Measurements from ENCODE around the gene TPST1.
"Not testable (repeated sequence)": the region's sequence is repeated elsewhere in the genome, so short reads cannot be mapped to it uniquely, and the experiment has no call there.

TPST1 gene

DNA sequence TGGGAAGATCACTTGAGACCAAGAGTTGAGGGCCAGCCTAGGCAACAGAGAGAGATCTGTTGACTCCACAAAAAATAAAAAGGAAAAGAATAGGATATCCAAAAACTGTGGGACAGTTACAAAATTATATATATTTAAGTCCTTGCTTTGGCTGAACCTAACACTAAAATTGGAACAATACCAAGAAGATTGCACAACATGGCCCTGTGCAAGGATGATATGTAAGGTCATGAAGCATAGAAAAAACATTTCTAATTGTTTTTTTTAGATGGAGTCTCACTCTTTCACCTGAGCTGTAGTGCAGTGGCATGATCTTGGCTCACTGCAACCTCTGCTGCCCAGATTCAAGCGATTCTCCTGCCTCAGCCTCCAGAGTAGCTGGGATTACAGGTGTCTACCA lies 139.0 kb downstream of the TPST1 start:
- DNase-seq, result no peak

DNA sequence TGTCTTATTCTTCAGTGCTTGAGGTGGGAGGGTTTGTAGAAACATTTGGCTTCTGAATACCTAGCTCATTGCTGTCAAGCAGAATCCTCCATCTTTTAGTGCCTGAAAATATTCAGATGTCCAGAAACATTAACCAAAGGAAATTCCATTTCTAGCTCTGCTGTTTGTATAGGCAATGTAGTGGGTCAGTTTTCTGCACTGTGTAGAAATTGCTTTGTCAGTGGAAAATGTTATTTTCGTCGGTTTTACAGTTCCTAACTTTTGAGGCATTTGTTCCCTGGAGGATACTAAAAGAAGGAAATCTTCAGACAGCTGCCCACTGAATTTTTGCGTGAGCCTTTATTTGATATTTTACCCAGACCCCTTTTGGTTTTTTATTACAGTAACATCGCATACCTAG lies 143.4 kb downstream of the TPST1 start:
- DNase-seq, result no peak

DNA sequence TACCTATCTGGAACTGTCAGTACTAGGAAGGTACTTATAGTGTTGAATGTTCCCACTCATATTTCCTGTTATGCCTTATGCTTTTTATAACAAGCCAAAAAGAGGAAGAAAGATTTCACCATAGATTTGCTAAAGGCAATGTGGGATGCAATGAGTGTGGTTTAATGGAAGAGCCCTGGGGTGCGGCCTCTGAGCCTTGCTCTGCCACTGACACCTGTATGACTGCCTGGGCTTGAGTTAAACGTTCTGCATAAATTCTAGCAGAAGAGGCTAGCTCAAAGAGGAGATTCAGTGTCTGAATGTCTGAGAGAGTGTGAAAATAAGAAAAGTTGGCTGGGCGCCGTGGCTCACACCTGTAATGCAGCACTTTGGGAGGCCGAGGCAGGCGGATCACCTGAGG lies 143.8 kb downstream of the TPST1 start:
- no peak for DNase-seq

DNA sequence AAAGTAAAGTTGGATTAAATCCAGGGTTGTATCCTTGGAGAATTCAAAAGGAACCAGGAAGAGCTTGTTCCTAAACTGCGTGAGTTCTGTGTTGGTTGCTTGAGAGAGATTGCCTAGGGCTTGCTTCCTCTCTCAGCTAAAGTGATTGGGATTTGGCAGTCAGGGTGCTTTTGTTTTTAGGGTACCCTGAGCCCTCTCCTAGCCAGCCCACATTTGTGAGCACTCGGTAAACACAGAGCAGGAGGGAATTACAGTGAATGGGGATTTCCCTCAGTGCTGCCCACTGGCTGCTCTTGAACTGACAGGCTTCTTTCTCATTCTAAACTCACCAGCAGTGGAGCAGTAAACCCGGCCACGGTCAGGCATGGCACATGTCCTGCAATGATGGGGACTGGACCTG lies 146.9 kb downstream of the TPST1 start:
- no peak for DNase-seq

DNA sequence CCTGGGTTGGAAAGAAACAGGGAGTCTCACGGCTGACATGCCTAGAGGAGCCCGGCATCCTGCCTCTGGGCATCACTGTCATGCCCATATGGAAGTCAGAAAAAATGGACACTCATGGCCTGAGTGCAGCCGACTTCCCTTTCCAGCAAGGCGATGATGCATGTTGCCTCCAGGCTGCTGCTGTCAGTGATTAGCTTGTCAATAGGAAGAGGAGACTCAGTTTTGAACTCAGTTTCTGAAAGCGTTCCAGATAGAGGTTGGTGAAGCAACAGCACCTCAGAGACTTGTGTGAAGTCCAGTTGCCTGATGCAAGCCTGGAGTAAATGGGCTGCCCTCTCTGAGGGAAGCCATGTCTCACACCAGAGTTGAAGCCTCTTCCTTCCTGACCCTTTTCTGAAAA lies 148.4 kb downstream of the TPST1 start:
- DNase-seq, result no peak

DNA sequence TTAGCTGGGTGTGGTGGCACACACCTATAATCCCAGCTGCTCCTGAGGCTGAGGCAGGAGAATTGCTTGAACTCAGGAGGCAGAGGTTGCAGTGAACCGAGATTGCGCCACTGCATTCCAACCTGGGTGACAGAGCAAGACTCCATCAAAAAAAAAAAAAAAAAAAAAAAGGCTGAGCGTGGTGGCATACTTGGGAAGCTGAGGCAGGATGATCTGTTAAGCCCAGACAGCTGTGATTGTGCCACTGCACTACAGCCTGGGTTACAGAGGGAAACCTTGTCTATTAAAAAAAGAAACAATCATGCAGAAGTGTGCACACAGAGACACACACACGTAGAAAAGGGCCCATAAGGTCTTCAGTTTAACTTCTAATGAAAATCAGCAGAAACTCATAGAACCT lies 150.6 kb downstream of the TPST1 start:
- DNase-seq, result no peak

DNA sequence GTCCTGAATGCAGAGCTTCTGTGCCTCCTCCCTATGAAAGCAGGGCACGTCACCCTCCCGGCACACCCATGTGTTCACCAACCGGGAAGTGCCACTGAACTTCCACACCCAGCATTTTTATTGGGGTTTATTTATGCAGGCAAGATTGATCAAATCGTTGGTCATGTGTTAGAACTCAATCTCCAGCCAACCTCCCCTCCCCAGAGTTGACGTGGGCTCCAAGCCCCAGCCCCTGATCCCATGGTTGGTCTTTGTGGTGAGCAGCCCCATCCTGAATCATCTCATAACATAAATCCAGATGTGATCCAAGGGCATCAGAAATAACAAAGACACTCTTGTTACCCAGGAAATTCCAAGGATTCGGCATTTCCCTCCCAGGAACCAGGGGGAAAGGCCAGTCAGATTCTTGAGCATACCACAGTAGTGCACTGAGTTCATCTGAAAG lies 151.2 kb downstream of the TPST1 start:
- DNase-seq, result no peak

DNA sequence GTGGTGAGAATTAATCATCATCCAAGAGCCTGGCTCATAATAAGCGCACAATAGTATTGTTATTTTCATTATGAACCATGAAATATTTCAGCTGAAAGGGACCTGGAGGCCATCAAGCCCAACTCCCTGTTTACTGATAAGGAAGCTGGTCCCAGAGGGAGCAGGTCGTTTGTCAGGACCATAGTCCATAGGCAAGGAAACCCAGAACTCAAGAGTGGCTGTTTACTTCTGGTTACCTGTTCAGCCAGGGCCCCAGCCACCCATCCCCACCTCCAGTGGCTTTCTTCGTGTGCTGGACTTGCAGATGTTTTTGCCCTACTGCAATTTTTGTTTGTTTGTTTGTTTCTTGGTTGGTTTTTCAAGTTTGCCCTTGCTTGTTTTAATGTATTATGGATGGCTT lies 152.0 kb downstream of the TPST1 start:
- DNase-seq, result no peak

DNA sequence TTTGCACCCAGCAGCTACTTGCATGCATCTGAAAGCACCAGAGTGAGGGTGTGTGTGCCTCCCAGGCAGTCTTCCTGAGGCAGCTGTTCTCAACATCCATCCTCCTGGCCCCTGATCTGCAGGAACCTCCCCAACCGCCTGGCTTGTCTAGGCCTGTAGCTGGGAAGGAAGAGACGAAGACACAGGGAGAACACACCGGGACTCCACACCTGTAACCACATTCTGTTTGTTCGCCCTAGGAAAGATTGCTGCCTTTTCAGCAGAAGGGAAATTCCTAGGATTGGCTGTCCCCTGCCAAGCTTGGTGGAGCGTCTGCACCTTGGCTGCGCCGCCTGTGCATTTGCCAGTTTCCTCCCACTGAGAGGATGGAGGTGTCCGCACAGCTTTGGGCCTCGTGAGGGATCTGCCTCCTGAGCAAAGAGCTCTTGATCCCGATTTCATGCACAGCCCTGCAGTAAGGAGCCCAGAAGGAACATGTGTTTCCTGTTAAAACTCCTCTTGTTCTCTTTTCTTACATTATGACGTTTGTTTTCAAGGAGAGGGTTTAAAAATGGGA lies 154.6 kb downstream of the TPST1 start:
- DNase-seq, result no peak

DNA sequence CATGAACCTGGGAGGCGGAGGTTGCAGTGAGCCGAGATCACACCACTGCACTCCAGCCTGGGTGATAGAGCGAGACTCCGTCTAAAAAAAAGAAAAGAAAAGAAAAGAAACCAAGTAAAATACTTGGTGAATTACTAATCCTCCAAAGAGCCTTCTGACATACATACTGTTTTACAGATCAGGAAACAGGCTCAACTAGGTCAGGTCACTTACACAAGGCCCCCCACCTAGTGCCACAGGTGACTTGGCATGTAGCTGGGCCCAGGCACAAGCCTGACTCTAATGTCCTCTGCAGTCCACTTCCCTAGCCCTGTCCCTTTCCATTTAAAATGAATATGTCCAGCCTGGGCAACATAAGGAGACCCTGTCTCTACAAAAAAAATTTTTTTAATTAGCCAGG lies 157.0 kb downstream of the TPST1 start:
- DNase-seq, result no peak

DNA sequence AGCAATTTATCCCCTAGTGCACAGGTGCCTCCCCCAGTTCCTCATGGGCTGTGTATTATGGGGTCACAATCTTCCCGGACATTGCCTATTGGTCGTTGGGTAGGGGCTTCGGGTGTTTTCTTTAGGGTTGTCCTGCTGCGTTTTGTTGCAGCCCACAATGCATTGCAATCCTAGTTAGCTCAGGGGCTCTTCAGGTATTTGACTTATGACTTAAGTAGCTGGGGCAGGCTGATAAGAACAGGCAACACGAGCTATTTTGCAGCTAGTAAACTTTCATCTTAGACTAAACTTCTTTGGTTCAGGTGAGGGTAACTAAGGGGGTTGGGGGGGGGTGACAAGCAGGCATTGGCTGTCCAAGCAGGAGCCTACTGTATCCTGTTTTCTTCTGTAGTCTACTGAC lies 158.5 kb downstream of the TPST1 start:
- no peak for DNase-seq

DNA sequence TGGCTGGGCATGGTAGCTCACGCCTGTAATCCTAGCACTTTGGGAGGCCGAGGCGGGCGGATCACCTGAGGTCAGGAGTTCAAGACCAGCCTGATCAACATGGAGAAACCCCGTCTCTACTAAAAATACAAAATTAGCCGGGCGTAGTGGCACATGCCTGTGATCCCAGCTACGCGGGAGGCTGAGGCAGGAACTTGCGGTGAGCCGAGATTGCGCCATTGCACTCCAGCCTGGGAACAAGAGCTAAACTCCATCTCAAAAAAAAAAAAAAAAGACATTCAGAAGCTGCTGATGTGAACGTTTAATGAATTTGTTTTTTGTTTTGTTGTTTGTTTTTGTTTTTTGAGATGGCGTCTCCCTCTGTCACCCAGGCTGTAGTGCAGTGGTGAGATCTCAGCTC lies 159.9 kb downstream of the TPST1 start:
- DNase-seq, result not testable (repeated sequence)

DNA sequence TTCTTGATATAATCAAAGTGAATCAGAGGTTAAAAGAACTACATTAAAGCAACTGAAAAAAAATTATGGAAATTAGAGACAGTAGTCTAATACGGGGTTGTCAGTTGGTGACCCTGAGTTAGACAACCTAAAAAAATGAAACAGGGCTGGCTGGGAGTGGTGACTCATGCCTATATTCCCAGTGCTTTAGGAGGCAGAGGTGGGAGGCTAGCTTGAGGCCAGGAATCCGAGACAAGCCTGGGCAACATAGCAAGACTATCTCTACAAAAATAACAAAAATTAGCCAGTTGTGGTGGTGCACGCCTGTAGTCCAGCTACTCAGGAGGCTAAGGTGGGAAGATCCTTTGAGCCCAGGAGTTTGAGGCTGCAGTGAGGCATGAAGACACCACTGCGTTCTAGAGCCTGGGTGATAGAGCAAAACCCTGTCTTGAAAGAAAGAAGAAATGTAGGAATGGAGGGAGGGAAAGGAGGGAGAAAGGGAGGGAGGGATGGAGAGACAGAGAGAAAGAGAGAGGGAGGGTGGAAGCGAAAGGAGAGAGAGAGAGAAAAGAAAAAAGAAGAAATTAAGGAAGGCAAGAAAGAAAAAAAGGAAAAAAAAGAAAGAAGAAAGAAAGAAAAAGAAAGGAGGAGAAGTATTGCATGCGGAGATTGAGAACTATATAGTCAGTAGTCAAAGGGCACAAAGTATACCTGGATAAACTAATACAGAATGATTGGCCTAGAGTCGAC lies 166.1 kb downstream of the TPST1 start:
- DNase-seq, result no peak

DNA sequence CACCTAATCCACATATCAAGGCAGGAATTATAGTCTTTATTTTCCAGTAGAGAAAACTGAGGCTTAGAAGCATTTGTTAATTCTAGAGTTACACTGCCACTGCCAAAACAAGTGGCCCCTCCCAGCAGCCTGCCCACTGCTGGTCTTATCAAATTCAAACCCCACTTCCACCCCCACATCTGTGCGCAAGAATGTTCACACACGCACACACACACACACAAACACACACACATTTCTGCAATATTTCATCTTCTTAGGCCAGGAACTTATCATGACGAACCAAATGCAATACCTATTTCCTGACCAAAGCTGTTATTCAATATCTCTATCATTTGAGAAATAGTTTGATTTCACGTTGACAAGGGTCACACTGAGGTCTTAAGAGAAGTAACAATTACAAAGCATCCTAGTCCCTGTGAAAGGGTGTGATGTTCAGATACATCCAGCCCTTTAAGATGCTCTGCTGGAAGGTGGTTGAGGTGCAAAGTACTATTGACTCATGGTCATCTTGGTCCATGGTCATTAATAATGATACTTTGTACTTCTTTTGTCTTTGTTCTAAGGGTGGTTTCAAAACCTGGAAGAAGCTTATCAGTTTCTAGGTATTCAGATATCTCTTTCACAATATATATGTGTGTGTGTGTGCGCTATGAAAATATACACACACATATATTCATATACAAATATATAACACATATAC lies 169.2 kb downstream of the TPST1 start:
- not testable (repeated sequence) for DNase-seq

DNA sequence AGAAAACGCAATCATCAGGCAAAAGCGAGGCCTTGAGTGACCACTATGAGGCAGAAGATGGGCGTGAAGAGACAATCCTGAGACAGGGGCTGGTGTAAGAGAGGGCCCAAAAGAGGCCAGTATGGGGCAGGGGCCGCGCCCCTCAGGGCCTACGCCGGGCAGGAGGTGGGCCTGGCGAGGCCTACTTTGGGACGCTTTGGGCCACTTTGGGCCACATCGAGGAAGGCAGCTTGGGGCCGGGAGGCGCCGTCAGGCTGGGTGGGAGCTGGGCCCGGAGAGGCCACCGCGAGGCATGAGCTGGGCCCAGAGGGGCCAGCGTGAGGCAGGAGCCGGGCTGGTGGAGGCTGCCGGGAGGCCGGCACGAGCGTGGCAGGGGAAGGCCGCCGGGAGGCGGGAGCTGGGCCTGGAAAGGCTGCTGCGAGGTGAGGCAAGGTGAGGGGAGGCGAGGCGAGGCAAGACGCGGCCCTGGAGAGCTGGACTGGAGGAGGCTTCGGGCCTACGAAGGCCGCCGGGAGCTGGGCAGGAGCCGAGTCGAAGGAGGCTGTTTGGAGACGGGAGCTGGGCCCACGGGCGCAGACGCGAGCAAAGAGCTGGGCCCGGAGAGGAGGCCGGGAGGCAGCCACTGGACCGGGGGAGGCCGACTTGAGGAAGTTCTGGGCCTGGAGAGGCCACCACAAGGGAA lies 171.3 kb downstream of the TPST1 start:
- DNase-seq, result no peak

DNA sequence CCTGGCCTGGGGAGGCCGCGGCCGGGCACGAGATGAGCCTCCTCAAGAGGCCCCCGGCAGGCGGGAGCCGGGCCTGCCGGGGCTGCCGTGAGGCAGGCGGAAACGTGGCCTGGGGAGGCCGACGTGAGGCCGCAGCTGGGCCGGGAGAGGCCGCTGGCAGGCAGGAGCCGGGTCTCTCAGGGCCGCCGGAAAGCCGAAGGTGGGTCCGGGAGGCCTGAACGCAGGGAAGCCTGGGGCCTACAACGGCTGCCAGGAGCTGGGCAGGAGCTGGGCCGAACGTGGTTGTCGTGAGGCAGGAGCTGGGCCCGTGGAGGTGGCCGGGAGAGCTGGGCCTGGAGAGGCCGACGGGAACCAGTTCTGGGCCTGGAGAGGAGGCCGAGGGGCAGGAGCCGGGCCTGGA lies 171.9 kb downstream of the TPST1 start:
- no peak for DNase-seq

DNA sequence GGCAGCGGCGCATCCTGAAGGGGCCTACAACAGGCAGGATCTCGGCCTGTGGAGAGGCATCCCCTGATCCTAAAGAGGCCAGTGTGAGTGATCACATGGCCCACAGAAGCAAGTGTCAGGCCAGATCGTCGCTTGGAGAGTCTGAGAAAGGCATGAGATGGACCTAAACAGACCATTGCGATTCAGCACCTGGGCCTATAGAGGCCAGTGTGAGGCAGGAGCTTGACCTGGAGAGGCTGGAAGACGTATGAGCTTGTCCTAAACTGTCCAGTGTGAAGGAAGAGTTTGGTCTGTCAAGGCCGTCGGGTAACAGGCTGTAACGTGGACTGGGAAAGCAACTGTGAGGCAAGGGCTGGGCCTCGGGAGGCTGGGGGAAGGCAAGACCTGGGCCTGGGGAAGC lies 172.6 kb downstream of the TPST1 start:
- no peak for DNase-seq

DNA sequence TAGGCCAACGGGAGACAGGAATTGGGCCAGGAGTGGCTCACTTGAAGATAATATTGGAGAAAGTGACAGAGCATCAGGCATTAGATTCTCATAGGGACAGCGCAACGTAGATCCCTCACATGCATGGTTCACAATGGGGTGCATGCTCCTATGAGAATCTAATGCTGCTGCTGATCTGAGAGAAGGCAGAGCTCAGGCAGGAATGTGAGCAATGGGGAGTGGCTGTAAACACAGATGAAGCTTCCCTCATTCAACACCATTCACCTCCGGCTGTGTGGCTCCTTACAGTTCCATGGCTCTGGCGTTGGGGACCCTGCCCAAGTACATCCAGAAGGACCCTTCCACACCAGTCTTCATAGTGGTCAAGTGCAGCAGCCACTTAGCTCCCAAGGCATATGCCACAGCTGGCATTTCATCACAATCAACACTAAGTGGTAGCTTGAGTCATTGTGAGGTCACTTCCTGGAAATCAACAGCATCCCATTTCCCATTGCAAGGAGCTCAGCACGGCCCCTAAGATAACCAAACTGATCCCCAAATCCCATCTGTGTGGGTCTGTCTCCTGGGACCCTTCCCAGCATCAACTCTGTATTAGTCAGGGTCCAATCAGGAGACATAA lies 174.5 kb downstream of the TPST1 start:
- no peak for DNase-seq

DNA sequence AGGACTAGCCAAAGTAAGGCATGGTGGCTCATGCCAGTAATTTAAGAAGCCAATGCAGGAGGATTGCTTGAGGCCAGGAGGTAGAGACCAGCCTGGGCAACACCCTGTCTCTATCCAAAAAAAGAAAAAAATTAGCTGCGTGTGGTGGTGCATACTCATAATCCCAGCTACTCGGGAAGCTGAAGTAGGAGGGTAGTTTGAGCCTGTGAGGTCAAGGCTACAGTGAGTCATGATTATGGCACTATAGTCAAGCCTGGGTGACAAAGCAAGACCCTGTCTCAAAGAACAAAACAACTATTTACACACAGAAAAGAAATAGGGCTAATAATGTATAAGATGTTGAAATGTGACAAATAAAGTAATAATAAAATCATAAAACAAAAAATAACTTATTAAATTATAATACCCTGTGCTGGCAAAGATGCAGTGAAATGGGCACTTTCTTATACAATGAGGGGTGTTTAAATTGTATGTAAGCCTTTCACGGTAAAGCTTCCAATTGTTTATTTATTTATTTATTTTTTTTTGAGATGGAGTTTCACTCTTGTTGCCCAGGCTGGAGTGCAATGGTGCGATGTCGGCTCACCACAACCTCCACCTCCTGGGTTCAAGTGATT lies 175.2 kb downstream of the TPST1 start:
- no peak for DNase-seq

DNA sequence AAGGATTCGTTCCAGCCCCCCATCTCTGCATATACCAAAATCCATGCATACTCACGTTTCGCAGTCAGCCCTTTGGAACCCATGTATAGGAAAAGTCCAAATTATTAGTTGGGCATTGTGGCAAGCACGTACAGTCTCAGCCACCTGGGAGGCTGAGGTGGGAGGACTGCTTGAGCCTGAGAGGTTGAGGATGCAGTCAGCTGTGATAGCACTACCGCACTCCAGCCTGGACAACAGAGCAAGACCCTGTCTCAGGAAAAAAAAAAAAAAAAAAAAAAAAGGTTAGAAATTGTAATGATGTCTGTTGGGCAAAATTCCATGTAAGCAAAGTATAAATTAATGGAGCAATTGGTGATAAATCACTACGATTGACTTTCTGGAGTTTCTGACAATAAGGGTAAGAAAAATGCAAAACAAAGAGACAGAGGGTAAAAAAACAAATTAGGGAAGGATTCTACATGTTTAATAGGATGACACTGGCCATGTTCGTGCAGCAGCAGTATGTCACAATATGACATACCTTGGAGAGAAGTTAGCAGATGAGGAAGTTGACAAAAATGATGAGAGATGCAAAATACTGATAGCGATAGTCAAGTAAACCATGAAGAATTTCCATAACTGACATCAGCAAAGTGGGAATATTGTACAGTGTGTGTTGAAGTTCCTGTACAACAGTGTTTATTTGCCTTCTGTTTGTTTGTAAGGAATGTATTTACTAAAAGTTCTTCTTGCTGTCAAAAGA lies 177.2 kb downstream of the TPST1 start:
- not testable (repeated sequence) for DNase-seq

DNA sequence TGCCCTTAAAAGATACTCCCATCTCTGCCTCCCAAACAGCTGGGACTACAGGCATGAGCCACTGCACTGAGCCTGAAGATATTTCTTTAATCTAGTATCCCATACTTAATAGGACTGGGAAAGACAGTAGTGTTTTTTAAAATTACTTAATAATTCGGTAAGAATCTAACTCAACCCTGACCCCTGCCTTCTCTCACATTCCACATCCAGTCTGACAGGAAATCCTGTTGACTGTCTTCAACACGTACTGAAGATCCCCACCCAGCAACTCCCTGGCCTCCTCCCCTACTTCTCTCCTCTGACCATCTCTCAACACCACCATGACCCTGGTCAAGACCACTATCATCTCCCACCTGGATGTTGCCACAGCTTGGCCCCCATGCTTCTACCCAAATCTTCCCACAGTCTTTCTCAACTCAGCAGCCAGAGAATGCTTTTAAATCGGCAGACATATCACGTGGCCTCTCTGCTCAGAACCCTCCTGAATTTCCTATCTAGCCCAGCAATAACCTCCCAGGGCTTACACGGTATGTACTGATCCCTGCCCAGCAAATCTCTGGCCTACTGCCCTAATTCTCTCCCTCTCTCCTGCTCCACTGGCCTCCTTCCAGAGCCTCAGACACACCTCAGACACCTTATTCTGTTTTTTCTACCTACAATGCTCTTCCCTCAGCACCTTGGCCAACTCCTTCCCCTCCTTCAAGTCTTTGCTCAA lies 180.2 kb downstream of the TPST1 start:
- DNase-seq, result not testable (repeated sequence)
